Ovary (tissue), 9 donors: Measurements from ENCODE around the gene C16orf86. TPM values are rescaled to one million over a fixed set of nuclear protein-coding genes. Genes with fewer than 3 reads are reported as not detected.

Experiments
- DNase-seq, 5 donors: peaks; one replicate each; pipeline ENCODE4 v3.0.0-alpha.2; 2019 to 2020
- H3K27ac ChIP-seq, 2 donors: fragments of 200-600 bp; one replicate each; pipeline versions ENCODE4 v1.5.1 to v1.8.0; 2019 to 2022
- H3K27me3 ChIP-seq: fragments of 200-600 bp; one replicate; pipeline ENCODE4 v1.8.0; 2022
- H3K36me3 ChIP-seq: fragments of 200-600 bp; sonication (generic); one replicate; pipeline ENCODE4 v1.5.1; 2019
- H3K4me1 ChIP-seq: one replicate; pipeline ENCODE4 v1.8.1; 2013; ENCODE audit warnings: mild to moderate bottlenecking, moderate library complexity; ENCODE audit not compliant: insufficient read depth
- H3K4me3 ChIP-seq: fragments of 200-600 bp; sonication (generic); one replicate; pipeline ENCODE4 v1.5.1; 2017
- H3K9me3 ChIP-seq, 2 donors: fragments of 200-600 bp in 1 of 2; sonication (generic) in 1 of 2; one replicate each; pipeline versions ENCODE4 v1.5.1 to v1.8.1; 2013 to 2019; ENCODE audit warnings: mild to moderate bottlenecking in 1 of 2, moderate library complexity in 1 of 2
- EP300 ChIP-seq: sonication (generic); formaldehyde crosslinking; IDR thresholded peaks from one replicate; pipeline ENCODE4 v1.6.1; 2017; ENCODE audit warnings: antibody characterized with exemption
- POLR2A ChIP-seq: fragments of 450-650 bp; IDR thresholded peaks from one replicate; pipeline ENCODE4 v1.6.1; 2017; ENCODE audit warnings: antibody characterized with exemption, mild to moderate bottlenecking, moderate library complexity
- WGBS, 3 donors: extraction: QIAGEN DNeasy Blood & Tissue Kit in 1 of 3; methylation state at CpG; one replicate each; pipeline versions ENCODE4 v1.1.5 to v1.1.7; 2013 to 2017; 5-methylcytosine and 5-hydroxymethylcytosine counted together
- intact Hi-C, 4 donors: fragments of 100-400 bp; cut with DNase I; formaldehyde crosslinking; loops; one replicate each; pipeline versions ENCODE4 v1.11.0 to v1.15.1; 2022 to 2023
- polyA plus RNA-seq, 2 donors: library from polyadenylated mRNA; stranded (reverse); fragments of 200-250 nt in 1 of 2; fragments of 350-450 nt in 1 of 2; fragmentation: Illumina TruSeq in 1 of 2; extraction: RNeasy Lipid Tissue Mini Kit (QIAGEN cat#74804) in 1 of 2; gene quantifications; one replicate each; pipeline ENCODE4 v1.2.3, GENCODE V29; 2013 to 2014
- total RNA-seq, 7 donors: library from RNA; depleted of rRNA in 2 of 7; stranded (reverse); fragments of >200 nt in 2 of 7; fragmentation: NEBNext Ultra II Directional in 3 of 7; extraction: Animal tissue kit (Norgen Biotek cat#: 25700) in 3 of 7; gene quantifications; one replicate each; pipeline versions ENCODE4 v1.1.0 to v1.2.4, GENCODE V29; 2016 to 2023
- TF ChIP-seq, protein P1 (sequence below), 3 donors: fragments of 450-650 bp in 2 of 3; fragments of 200-600 bp in 1 of 3; IDR thresholded peaks; one replicate each; pipeline versions ENCODE4 v1.5.1 to v1.8.0; 2016 to 2022; ENCODE audit warnings: antibody characterized with exemption in 3 of 3, mild to moderate bottlenecking in 1 of 3
- donor health status: DM: no; HTN: no; CAD: no; lungs with moderate emphysema.
- donor health status: DM: no; HTN: no; CAD: no.
- donor health status: Bipolar disorder and iron deficiency.
- donor health status: DM: yes; HTN: yes; CAD: no.
- donor health status: DM: no; HTN: no; CAD: no.
- donor health status: DM: yes; HTN: yes; CAD: no.

The C16orf86 gene
- total and polyA plus RNA-seq, 9 donors = 0.13 to 8.2 (median 4.6) TPM

DNA sequence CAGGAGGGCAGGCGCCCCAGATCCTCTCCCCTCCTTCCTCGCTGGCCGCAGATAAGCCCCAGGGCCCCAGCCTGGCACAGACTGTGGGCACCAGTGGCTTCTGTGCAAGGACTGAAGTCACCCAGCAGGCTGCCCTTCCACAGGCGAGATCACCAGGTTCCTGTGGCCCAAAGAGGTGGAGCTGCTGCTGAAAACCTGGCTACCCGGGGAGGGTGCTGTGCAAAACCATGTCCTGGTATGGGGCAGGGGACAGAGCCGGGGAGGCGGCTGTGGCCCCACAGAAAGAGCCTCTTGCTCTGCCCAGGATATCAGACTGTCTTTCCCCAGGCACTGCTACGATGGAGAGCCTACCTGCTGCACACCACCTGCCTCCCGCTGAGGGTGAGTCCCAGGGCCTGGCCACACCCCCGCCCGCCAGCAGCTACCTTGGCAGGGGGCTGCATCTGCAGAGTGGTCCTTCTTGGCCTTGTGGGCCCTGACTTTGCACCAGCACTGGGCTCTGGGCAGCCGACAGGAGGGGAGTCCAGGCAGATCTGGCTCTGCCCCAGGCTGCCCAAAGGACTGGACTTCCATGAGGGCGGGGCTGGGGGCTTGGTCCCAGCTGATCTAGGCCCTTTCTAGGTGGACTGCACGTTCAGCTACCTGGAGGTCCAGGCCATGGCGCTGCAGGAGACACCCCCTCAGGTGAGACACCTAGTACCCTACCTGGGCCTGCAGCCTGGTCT, 21.1 kb upstream of the C16orf86 start:
- Histone ChIP-seq H3K36me3 (no peaks in the 10 kb centered on the region), H3K27me3 (peaks cover 2% of the 10 kb centered on the region), H3K4me3 (no peak overlapping the region), H3K4me1 (no peaks in the 10 kb centered on the region), H3K27ac (no peak overlapping the region), H3K9me3 (no peaks in the 10 kb centered on the region)
- DNase-seq = peak in 1 of 5 donors; percentile 18
- TF ChIP-seq, protein P1, sequence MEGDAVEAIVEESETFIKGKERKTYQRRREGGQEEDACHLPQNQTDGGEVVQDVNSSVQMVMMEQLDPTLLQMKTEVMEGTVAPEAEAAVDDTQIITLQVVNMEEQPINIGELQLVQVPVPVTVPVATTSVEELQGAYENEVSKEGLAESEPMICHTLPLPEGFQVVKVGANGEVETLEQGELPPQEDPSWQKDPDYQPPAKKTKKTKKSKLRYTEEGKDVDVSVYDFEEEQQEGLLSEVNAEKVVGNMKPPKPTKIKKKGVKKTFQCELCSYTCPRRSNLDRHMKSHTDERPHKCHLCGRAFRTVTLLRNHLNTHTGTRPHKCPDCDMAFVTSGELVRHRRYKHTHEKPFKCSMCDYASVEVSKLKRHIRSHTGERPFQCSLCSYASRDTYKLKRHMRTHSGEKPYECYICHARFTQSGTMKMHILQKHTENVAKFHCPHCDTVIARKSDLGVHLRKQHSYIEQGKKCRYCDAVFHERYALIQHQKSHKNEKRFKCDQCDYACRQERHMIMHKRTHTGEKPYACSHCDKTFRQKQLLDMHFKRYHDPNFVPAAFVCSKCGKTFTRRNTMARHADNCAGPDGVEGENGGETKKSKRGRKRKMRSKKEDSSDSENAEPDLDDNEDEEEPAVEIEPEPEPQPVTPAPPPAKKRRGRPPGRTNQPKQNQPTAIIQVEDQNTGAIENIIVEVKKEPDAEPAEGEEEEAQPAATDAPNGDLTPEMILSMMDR (IDR thresholded peaks at IDR 0.05) = no peak
- WGBS, 3 donors = 79 to 88% (median 84%) methylated on average over 6 to 15 of the region's 15 CpGs
- intact Hi-C loops = loop anchor here in 3 of 4 donors (5.0 to 10.0 kb wide), 3 partner anchors 83 to 101 kb away; partner anchors contain the start of gene CTCF (in 1 of the 3)

DNA sequence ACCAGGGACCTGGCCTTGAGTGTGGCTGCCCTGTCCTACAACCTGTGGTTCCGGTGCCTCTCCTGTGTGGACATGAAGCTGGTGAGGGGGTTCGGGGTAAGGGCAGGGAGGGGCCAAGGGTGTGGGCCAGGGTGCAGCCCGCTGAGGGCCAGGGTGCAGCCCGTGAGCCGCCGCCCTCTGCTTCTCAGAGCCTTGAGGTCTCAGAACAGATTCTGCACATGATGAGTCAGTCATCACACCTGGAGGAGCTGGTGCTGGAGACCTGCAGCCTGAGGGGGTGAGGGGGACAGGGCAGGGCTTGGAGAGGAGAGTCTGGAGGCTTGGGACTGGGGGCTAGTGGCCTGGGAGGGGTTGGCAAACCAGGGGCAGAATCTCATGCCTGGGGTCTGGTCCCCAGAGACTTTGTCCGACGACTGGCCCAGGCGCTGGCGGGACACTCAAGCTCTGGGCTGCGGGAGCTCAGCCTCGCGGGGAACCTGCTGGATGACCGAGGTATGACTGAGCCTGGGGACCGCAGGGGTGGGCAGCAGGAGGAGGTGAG, 19.4 kb upstream of the C16orf86 start:
- Histone ChIP-seq H3K4me3 (no peak overlapping the region), H3K4me1 (no peaks in the 10 kb centered on the region), H3K36me3 (no peaks in the 10 kb centered on the region), H3K27ac (no peak overlapping the region), H3K9me3 (no peaks in the 10 kb centered on the region), H3K27me3 (peaks cover 6% of the 10 kb centered on the region)
- no peak for TF ChIP-seq POLR2A
- no peak for TF ChIP-seq EP300
- TF ChIP-seq, protein P1 (IDR thresholded peaks at IDR 0.05) = no peak
- 70 to 81% (median 72%) methylated on average over 11 to 15 of the region's 15 CpGs for WGBS, 3 donors
- DNase-seq = no peak
- intact Hi-C loops = loop anchor here in 3 of 4 donors (5.0 to 10.0 kb wide), 3 partner anchors 85 to 102 kb away; partner anchors contain the start of gene CTCF (in 1 of the 3)

DNA sequence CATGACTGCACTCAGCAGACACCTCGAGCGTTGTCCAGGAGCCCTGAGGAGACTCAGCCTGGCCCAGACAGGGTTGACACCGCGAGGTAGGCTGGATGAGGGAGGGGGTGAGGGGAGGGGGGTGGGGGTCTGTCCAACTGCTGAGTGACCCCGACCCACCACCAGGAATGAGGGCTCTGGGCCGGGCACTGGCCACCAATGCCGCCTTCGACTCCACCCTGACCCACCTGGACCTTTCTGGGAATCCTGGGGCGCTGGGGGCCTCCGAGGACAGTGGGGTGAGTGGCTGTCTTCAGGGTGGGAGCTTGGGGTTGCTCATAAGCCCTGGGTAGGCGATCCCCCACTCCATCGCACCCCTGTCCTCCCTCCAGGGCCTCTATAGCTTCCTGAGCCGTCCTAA, 18.9 kb upstream of the C16orf86 start:
- intact Hi-C loops = loop anchor here in 3 of 4 donors (5.0 to 10.0 kb wide), 3 partner anchors 85 to 103 kb away; partner anchors contain the start of gene CTCF (in 1 of the 3)
- TF ChIP-seq POLR2A = no peak

DNA sequence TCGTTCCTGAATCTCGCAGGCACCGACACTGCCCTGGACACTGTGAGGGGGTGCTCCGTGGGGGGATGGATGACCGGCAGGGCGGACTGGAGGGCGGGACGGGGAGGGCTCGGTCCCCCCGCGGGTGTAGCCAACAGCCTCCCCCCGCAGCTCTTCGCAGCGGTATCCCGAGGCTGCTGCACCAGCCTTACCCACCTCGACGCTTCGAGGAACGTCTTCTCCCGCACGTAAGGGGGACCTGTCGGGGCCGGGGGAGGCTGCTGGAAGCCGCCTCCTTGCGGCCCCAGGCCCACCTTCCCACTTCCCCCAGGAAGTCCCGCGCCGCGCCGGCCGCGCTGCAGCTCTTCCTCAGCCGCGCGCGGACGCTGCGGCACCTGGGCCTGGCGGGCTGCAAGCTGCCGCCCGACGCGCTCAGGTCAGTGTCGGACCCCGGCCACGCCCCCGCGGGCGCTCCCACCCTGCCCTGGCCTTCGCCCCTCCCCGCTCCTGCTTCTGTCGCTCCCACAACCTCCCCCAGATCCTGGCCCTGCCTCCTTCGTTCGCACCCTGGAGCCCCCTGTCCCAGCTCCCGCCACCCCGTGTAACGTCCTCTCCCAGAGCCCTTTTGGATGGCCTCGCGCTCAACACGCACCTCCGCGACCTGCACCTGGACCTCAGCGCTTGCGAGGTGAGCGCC, 18.4 kb upstream of the C16orf86 start:
- TF ChIP-seq EP300 = no peak
- no peak for TF ChIP-seq POLR2A
- TF ChIP-seq, protein P1 (IDR thresholded peaks at IDR 0.05) = no peak
- no peaks in the 10 kb centered on the region for H3K36me3 ChIP-seq
- no peaks in the 10 kb centered on the region for H3K9me3 ChIP-seq
- intact Hi-C loops = loop anchor here in 3 of 4 donors (5.0 to 10.0 kb wide), 3 partner anchors 86 to 103 kb away; partner anchors contain the start of gene CTCF (in 1 of the 3)
- H3K27ac ChIP-seq = no peak overlapping the region
- H3K4me1 ChIP-seq = peaks cover 5% of the 10 kb centered on the region
- H3K27me3 ChIP-seq = peaks cover 6% of the 10 kb centered on the region
- no peak overlapping the region for H3K4me3 ChIP-seq
- WGBS, 3 donors = 4 to 11% (median 6%) methylated on average over 63 to 65 of the region's 65 CpGs
- no peak for DNase-seq

More for the DNA sequence above, 18.9 kb upstream of the C16orf86 start:
- Histone ChIP-seq H3K27ac (no peak overlapping the region), H3K4me3 (no peak overlapping the region), H3K27me3 (peaks cover 6% of the 10 kb centered on the region), H3K4me1 (peaks cover 3% of the 10 kb centered on the region), H3K9me3 (no peaks in the 10 kb centered on the region), H3K36me3 (no peaks in the 10 kb centered on the region)
- 68 to 73% (median 69%) methylated on average over 7 to 13 of the region's 13 CpGs for WGBS, 3 donors
- no peak for DNase-seq
